Panc1 (cell line): Measurements from ENCODE around the gene ANO1. TPM values are rescaled to one million over a fixed set of nuclear protein-coding genes. Genes with fewer than 3 reads are reported as not detected.

Source experiments
- ATAC-seq: fragments of 200-7000 bp; cut with Tn5 transposase; 2 replicates; pipeline ENCODE4 v1.9.1; 2020; ENCODE audit warnings: mild to moderate bottlenecking, moderate library complexity
- BruUV-seq: library from RNA; stranded (reverse); fragments of 400-500 nt; replicated peaks from 2 replicates; lab custom pipeline; 2021; lab: Mats Ljungman, UMichigan
- CTCF ChIA-PET: fragments of 300-600 bp; sonication (Branson Sonifier 250); formaldehyde crosslinking; loops from one replicate; lab custom pipeline; 2022; ENCODE audit warnings: antibody characterized with exemption; lab: Charles Lee
- POLR2A ChIA-PET: fragments of 300-600 bp; sonication (Branson Sonifier 250); formaldehyde crosslinking; loops from one replicate; lab custom pipeline; 2022; ENCODE audit warnings: antibody characterized with exemption; lab: Charles Lee
- DNase-seq: peaks from one replicate; pipeline ENCODE4 v3.0.0-alpha.2; 2010; ENCODE audit warnings: low read depth, low spot score
- H3K27ac ChIP-seq: 2 replicates; pipeline ENCODE4 v1.5.1; 2011; ENCODE audit warnings: mild to moderate bottlenecking, low read length, inconsistent platforms
- H3K27me3 ChIP-seq: fragments of 200-500 bp; sonication (Bioruptor generic); 2 replicates; pipeline ENCODE4 v1.6.0; 2014; ENCODE audit warnings: low read length, inconsistent platforms; ENCODE audit not compliant: control insufficient read depth, insufficient read depth
- H3K36me3 ChIP-seq: fragments of 200-500 bp; sonication (Bioruptor generic); 2 replicates; pipeline ENCODE4 v1.5.1; 2014; ENCODE audit warnings: inconsistent platforms, mild to moderate bottlenecking, low read length, moderate library complexity; ENCODE audit not compliant: control insufficient read depth, insufficient read depth
- H3K4me1 ChIP-seq: 2 replicates; pipeline ENCODE4 v1.5.1; 2011; ENCODE audit warnings: inconsistent platforms, mild to moderate bottlenecking, low read length, moderate library complexity; ENCODE audit not compliant: control insufficient read depth, insufficient read depth
- H3K4me3 ChIP-seq, 2 experiments: 2 replicates each; pipeline ENCODE4 v1.5.1; 2011 to 2012; ENCODE audit warnings: low read depth in 2 of 2, low read length in 2 of 2, mild to moderate bottlenecking in 2 of 2, inconsistent platforms in 1 of 2, moderate library complexity in 1 of 2
- H3K9me3 ChIP-seq: fragments of 200-500 bp; sonication (Bioruptor generic); 2 replicates; pipeline ENCODE4 v1.5.1; 2014; ENCODE audit warnings: low read depth, mild to moderate bottlenecking, inconsistent platforms, low read length, moderate library complexity; ENCODE audit not compliant: control insufficient read depth, insufficient read depth
- POLR2AphosphoS5 ChIP-seq: IDR thresholded peaks from 2 replicates; pipeline ENCODE4 v1.6.1; 2012; ENCODE audit warnings: mild to moderate bottlenecking, low read depth, low read length, moderate library complexity
- SIN3A ChIP-seq: IDR thresholded peaks from 2 replicates; pipeline ENCODE4 v1.6.1; 2012; ENCODE audit warnings: low read depth, mild to moderate bottlenecking, low read length, moderate library complexity, borderline replicate concordance; ENCODE audit not compliant: insufficient read depth
- TCF7L2 ChIP-seq: IDR thresholded peaks from 2 replicates; pipeline ENCODE4 v1.6.1; 2011; ENCODE audit warnings: mild to moderate bottlenecking, low read depth, low read length, inconsistent platforms
- in situ Hi-C: cut with HindIII; loops from 2 replicates; pipeline ENCODE4 v1.10.0; 2016; ENCODE audit warnings: low sequenced_read_pairs, low pct_unique_long_range_greater_than_20kb
- intact Hi-C: fragments of 100-400 bp; cut with micrococcal nuclease; formaldehyde crosslinking; loops from one replicate; pipeline ENCODE4 v1.10.0; 2022; ENCODE audit not compliant: unreplicated experiment
- total RNA-seq: library from RNA; stranded (reverse); gene quantifications from one replicate; pipeline ENCODE4 v1.2.1, GENCODE V29; 2021; ENCODE audit not compliant: unreplicated experiment
- TF ChIP-seq, protein P1 (sequence below): fragments of 450-650 bp; IDR thresholded peaks from 2 replicates; pipeline ENCODE4 v1.5.1; 2017; ENCODE audit warnings: mild to moderate bottlenecking
- TF ChIP-seq, protein P2 (sequence below), 2 experiments: IDR thresholded peaks; 2 replicates each; pipeline ENCODE4 v1.6.1; 2011 to 2012; ENCODE audit warnings: low read depth in 2 of 2, control low read depth in 1 of 2, low read length in 1 of 2, mild to moderate bottlenecking in 1 of 2, moderate library complexity in 1 of 2; ENCODE audit not compliant: insufficient read depth in 1 of 2

ANO1 gene
- total RNA-seq, 1 experiment from 2014 or later = 2.3 TPM

DNA sequence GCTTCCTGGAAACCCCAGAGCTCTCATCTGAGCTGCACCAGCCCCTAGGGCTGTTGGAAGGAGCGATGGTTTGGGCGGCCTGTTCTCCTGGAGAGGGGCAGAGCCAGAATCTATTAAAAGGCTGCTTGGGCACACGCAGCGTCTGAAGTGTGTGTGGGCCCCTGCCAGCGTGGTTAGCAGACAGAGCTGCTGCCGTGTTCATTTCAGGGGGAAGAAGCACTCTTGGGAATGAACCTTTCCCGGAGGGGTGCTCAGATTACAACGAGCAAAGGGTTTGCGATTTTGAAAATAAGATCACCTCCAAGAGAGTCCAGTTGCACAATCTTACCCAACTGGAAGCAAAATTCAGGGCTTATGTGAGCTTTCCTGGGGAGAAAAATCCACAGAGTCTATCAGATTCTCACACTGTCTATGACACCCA is 12.9 kb downstream of the ANO1 start:
- no peak overlapping the region for H3K4me3 ChIP-seq
- H3K4me1 ChIP-seq = no peaks in the 10 kb centered on the region
- no peak for DNase-seq
- BruUV-seq = no TSS peak
- TF ChIP-seq, protein P1, sequence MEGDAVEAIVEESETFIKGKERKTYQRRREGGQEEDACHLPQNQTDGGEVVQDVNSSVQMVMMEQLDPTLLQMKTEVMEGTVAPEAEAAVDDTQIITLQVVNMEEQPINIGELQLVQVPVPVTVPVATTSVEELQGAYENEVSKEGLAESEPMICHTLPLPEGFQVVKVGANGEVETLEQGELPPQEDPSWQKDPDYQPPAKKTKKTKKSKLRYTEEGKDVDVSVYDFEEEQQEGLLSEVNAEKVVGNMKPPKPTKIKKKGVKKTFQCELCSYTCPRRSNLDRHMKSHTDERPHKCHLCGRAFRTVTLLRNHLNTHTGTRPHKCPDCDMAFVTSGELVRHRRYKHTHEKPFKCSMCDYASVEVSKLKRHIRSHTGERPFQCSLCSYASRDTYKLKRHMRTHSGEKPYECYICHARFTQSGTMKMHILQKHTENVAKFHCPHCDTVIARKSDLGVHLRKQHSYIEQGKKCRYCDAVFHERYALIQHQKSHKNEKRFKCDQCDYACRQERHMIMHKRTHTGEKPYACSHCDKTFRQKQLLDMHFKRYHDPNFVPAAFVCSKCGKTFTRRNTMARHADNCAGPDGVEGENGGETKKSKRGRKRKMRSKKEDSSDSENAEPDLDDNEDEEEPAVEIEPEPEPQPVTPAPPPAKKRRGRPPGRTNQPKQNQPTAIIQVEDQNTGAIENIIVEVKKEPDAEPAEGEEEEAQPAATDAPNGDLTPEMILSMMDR = no peak
- TF ChIP-seq SIN3A (no peak), TCF7L2 (no peak), POLR2AphosphoS5 (no peak)
- TF ChIP-seq, protein P2, sequence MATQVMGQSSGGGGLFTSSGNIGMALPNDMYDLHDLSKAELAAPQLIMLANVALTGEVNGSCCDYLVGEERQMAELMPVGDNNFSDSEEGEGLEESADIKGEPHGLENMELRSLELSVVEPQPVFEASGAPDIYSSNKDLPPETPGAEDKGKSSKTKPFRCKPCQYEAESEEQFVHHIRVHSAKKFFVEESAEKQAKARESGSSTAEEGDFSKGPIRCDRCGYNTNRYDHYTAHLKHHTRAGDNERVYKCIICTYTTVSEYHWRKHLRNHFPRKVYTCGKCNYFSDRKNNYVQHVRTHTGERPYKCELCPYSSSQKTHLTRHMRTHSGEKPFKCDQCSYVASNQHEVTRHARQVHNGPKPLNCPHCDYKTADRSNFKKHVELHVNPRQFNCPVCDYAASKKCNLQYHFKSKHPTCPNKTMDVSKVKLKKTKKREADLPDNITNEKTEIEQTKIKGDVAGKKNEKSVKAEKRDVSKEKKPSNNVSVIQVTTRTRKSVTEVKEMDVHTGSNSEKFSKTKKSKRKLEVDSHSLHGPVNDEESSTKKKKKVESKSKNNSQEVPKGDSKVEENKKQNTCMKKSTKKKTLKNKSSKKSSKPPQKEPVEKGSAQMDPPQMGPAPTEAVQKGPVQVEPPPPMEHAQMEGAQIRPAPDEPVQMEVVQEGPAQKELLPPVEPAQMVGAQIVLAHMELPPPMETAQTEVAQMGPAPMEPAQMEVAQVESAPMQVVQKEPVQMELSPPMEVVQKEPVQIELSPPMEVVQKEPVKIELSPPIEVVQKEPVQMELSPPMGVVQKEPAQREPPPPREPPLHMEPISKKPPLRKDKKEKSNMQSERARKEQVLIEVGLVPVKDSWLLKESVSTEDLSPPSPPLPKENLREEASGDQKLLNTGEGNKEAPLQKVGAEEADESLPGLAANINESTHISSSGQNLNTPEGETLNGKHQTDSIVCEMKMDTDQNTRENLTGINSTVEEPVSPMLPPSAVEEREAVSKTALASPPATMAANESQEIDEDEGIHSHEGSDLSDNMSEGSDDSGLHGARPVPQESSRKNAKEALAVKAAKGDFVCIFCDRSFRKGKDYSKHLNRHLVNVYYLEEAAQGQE (IDR thresholded peaks at IDR 0.05; ENCODE audit: insufficient read depth in 1 of 2, low read depth in 2 of 2, low read length in 1 of 2) = no peak
- no peak overlapping the region for H3K27ac ChIP-seq
- in situ Hi-C loops = no loop called here
- CTCF ChIA-PET = no interaction called here
- POLR2A ChIA-PET = no interaction called here
- no peak for ATAC-seq
- H3K36me3 ChIP-seq = no peaks in the 10 kb centered on the region
- intact Hi-C loops = no loop called here
- no peaks in the 10 kb centered on the region for H3K9me3 ChIP-seq
- H3K27me3 ChIP-seq = no peaks in the 10 kb centered on the region

DNA sequence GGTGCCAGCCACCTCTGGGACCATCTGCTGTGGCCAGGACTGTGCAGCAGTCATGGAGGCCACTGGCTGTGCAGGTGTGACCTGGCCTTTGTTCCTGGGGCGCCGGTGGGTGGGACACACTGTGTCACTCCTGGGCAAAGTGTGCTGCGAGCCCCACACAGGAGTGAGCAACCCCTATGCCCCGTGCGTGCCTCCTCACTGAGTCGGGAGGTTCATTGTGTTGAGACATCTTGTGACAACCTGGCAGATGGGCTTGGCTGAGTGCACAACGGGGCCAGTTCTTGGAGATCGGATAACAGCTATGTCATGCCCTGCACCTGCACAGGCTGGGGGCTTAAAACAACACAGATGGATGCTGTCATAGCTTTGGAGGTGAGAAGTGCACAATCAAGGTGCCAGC is 13.5 kb downstream of the ANO1 start:
- intact Hi-C loops (no loop called here), in situ Hi-C loops (no loop called here)
- Histone ChIP-seq H3K27ac (no peak overlapping the region), H3K4me3 (no peak overlapping the region), H3K36me3 (no peaks in the 10 kb centered on the region), H3K4me1 (no peaks in the 10 kb centered on the region), H3K27me3 (no peaks in the 10 kb centered on the region), H3K9me3 (no peaks in the 10 kb centered on the region)
- ChIA-PET CTCF (no interaction called here), POLR2A (no interaction called here)
- BruUV-seq = no TSS peak
- TF ChIP-seq, protein P1 = no peak
- no peak for TF ChIP-seq SIN3A
- no peak for TF ChIP-seq TCF7L2
- TF ChIP-seq, protein P2 (IDR thresholded peaks at IDR 0.05; ENCODE audit: insufficient read depth in 1 of 2, low read depth in 2 of 2, low read length in 1 of 2) = no peak
- TF ChIP-seq POLR2AphosphoS5 = no peak
- DNase-seq (no peak), ATAC-seq (no peak)
